Uterus (tissue), 2 donors: ENCODE data around the gene ALDH1A1.

Experiments
- CTCF ChIP-seq, 4 experiments: fragments of 200-600 bp in 2 of 4; fragments of 450-650 bp in 2 of 4; sonication (generic) in 2 of 4; IDR thresholded peaks; one replicate each; pipeline ENCODE4 v1.5.1; 2016 to 2019; ENCODE audit warnings: antibody characterized with exemption in 4 of 4, mild to moderate bottlenecking in 2 of 4, moderate library complexity in 1 of 4
- POLR2A ChIP-seq, 2 donors: fragments of 450-650 bp; IDR thresholded peaks; one replicate each; pipeline ENCODE4 v1.6.1; 2016; ENCODE audit warnings: antibody characterized with exemption in 2 of 2, mild to moderate bottlenecking in 1 of 2, moderate library complexity in 1 of 2

GRCh38 chr9:72911816-72912215 lies 41.0 kb downstream of the ALDH1A1 start:
- TF ChIP-seq CTCF (IDR thresholded peaks at IDR 0.05) (no peak), POLR2A (IDR thresholded peaks at IDR 0.05) (no peak)
